Activated naive CD8-positive, alpha-beta T cell treated with anti-CD3 and anti-CD28 coated beads for 36 hours (primary cell): ENCODE data around the gene MOB2. TPM values are rescaled to one million over a fixed set of nuclear protein-coding genes. Genes with fewer than 3 reads are reported as not detected.

Experiments
- DNase-seq: peaks from one replicate; pipeline ENCODE4 v3.0.0; 2021
- H3K27ac Mint-ChIP-seq: one replicate; pipeline ENCODE4 v1.8.0; 2022; ENCODE audit warnings: mild to moderate bottlenecking, moderate library complexity, mixed read lengths
- H3K27me3 Mint-ChIP-seq: one replicate; pipeline ENCODE4 v1.8.0; 2022; ENCODE audit warnings: mild to moderate bottlenecking, mixed read lengths
- H3K36me3 Mint-ChIP-seq: one replicate; pipeline ENCODE4 v1.8.0; 2021; ENCODE audit warnings: mild to moderate bottlenecking, mixed read lengths
- H3K4me1 Mint-ChIP-seq: one replicate; pipeline ENCODE4 v1.8.0; 2021; ENCODE audit warnings: mixed read lengths
- H3K4me3 Mint-ChIP-seq: one replicate; pipeline ENCODE4 v1.8.0; 2022; ENCODE audit warnings: mild to moderate bottlenecking, moderate library complexity, mixed read lengths
- H3K9me3 Mint-ChIP-seq: one replicate; pipeline ENCODE4 v1.8.0; 2022; ENCODE audit warnings: mixed read lengths
- total RNA-seq, 2 experiments: library from RNA; stranded (reverse); gene quantifications; one replicate each; pipeline ENCODE4 v1.2.3, GENCODE V29; 2021

The MOB2 gene
- total RNA-seq, 2 experiments from 2014 or later: 15.2 to 16.3 TPM

- H3K27me3 Mint-ChIP-seq: no peaks in the 10 kb centered on the region
- H3K4me3 Mint-ChIP-seq: no peak overlapping the region
- DNase-seq: no peak
- H3K27ac Mint-ChIP-seq: no peak overlapping the region
- peaks cover 2% of the 10 kb centered on the region for H3K36me3 Mint-ChIP-seq
- peaks cover 17% of the 10 kb centered on the region for H3K4me1 Mint-ChIP-seq
- H3K9me3 Mint-ChIP-seq: no peaks in the 10 kb centered on the region
Measured at GRCh38 chr11:1487091-1487850, 692 bp upstream of the MOB2 start.

DNA sequence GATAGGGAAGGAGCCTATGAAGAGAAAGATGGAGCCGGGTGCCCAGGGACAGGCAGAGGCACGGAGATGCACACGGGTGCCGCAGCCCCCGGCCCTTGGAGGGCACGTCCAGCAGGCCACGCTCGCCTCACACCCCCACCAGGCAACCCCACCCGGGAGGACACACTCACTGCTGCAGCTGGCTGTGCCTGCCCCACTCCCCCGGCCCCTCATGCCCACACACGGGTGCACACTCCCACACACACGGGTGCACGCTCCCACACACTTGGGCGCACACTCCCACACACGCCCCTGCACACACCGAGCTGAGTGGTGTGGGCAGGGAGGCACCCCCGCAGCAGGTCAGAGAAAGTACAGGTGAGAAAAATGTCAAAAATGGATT is 1.1 kb downstream of the MOB2 start:
- DNase-seq: no peak
- H3K27ac Mint-ChIP-seq: no peak overlapping the region
- peaks cover 2% of the 10 kb centered on the region for H3K36me3 Mint-ChIP-seq
- peaks cover 17% of the 10 kb centered on the region for H3K4me1 Mint-ChIP-seq
- H3K9me3 Mint-ChIP-seq: no peaks in the 10 kb centered on the region
- no peaks in the 10 kb centered on the region for H3K27me3 Mint-ChIP-seq
- no peak overlapping the region for H3K4me3 Mint-ChIP-seq

GRCh38 chr11:1484695-1485503 is 1.7 kb downstream of the MOB2 start:
- Mint-ChIP-seq H3K27ac (no peak overlapping the region), H3K36me3 (peaks cover 2% of the 10 kb centered on the region), H3K4me1 (peaks cover 17% of the 10 kb centered on the region), H3K27me3 (no peaks in the 10 kb centered on the region), H3K4me3 (no peak overlapping the region), H3K9me3 (no peaks in the 10 kb centered on the region)
- DNase-seq: no peak

- Mint-ChIP-seq H3K27me3 (no peaks in the 10 kb centered on the region), H3K36me3 (peaks cover 2% of the 10 kb centered on the region), H3K27ac (no peak overlapping the region), H3K9me3 (no peaks in the 10 kb centered on the region), H3K4me1 (peaks cover 15% of the 10 kb centered on the region), H3K4me3 (no peak overlapping the region)
- DNase-seq: no peak
Measured at GRCh38 chr11:1484061-1484671, 2.4 kb downstream of the MOB2 start.

GRCh38 chr11:1483445-1483961 is 3.1 kb downstream of the MOB2 start:
- peaks cover 12% of the 10 kb centered on the region for H3K4me1 Mint-ChIP-seq
- H3K27me3 Mint-ChIP-seq: no peaks in the 10 kb centered on the region
- no peak overlapping the region for H3K4me3 Mint-ChIP-seq
- DNase-seq: no peak
- H3K36me3 Mint-ChIP-seq: peaks cover 2% of the 10 kb centered on the region
- H3K27ac Mint-ChIP-seq: no peak overlapping the region
- no peaks in the 10 kb centered on the region for H3K9me3 Mint-ChIP-seq

DNA sequence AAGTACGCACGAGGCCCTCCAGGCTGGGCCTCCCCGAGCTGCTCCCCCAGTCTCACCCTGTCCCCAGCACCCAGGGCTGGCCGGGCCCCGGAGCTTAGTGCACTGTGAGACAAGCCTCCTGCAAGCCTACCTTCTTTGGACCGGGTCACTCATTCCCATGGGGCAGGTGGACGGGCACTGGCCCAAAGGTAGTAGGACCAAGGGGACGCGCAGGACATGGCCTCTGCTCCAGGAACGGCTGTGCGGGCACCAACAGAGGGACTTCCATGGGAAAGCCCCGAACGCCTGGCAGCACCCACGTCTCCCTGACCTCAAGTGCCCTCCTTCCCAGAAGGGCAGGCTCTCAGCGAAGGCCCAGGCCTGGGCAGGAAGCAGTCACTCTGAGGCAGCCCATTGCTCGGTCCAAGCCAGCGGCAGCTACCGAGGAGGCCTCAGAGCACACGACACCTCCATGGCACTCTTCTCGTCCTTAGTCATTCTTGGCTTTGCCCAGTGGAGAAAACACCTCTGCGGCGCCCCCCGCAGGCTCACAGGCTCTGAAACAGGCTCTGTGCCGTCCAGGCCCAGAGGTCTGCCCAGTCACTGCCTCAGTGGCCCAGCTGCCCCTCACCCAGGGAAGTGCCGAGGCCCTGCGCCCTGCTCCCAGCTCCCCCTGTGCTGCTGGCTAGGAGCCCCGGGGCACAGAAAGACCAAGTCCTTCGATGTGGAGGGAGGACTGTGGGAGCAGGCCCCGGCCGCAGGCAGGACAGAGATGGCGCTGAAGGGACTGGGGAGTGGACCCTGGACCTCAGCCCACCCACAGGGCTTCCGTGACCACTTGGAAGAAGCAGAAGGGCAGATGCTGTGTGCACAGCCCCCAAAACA is 3.8 kb downstream of the MOB2 start:
- H3K9me3 Mint-ChIP-seq: no peaks in the 10 kb centered on the region
- peaks cover 2% of the 10 kb centered on the region for H3K36me3 Mint-ChIP-seq
- H3K4me3 Mint-ChIP-seq: no peak overlapping the region
- H3K27ac Mint-ChIP-seq: no peak overlapping the region
- peaks cover 11% of the 10 kb centered on the region for H3K4me1 Mint-ChIP-seq
- no peaks in the 10 kb centered on the region for H3K27me3 Mint-ChIP-seq
- DNase-seq: no peak

DNA sequence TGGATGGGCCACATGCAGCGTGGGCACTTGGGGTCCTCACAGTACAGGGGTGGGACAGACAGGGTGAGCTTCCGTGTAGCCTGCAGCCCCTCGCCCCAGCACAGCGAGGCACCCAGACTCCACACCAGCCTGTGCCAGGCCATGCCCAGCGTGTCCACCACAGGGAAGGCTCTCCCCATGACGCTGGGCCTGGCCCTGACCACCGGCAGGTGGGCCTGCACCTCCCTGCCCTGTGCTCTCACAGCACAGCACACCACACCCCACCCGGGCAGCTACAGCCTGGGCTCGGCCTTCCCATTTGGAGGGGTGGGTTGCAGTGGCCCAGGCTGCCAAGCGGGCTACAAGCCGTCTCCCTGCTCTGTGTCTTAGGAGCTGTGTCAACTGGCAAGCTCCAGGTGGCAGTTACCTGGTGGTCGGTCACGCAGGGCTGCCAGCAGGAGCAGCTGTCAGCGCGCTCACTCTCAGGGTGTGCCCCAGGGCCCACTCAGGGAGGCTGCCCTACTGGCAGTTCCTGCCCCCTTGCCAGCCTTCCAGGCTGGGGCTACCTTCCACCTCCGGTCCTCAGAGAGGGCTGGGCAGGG is 4.6 kb downstream of the MOB2 start:
- no peaks in the 10 kb centered on the region for H3K27me3 Mint-ChIP-seq
- H3K4me1 Mint-ChIP-seq: peaks cover 6% of the 10 kb centered on the region
- no peak overlapping the region for H3K4me3 Mint-ChIP-seq
- no peak overlapping the region for H3K27ac Mint-ChIP-seq
- H3K9me3 Mint-ChIP-seq: no peaks in the 10 kb centered on the region
- no peak for DNase-seq
- H3K36me3 Mint-ChIP-seq: peaks cover 3% of the 10 kb centered on the region

DNA sequence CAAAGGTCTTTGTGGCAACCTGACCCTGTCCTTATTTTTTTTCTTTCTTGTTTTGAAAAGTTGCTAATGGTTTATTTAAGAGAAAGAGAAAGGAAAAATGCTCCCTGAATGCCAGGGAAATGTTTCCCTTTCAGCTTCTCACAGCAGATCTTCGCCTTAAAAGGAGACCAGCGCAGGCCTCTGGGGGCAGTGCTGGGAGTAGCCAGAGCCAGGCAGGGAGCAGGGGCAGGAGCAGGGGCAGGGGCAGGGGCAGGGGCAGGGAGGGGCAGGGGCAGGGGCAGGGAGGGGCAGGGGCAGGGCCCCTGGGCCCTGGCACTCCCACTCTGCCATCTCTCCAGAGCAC is 5.1 kb downstream of the MOB2 start:
- H3K27me3 Mint-ChIP-seq: no peaks in the 10 kb centered on the region
- no peaks in the 10 kb centered on the region for H3K9me3 Mint-ChIP-seq
- peaks cover 3% of the 10 kb centered on the region for H3K36me3 Mint-ChIP-seq
- no peak for DNase-seq
- no peak overlapping the region for H3K4me3 Mint-ChIP-seq
- H3K27ac Mint-ChIP-seq: no peak overlapping the region
- peaks cover 5% of the 10 kb centered on the region for H3K4me1 Mint-ChIP-seq

GRCh38 chr11:1480555-1481482 is 5.8 kb downstream of the MOB2 start:
- Mint-ChIP-seq H3K36me3 (peaks cover 3% of the 10 kb centered on the region), H3K4me3 (no peak overlapping the region), H3K4me1 (peaks cover 5% of the 10 kb centered on the region), H3K27me3 (no peaks in the 10 kb centered on the region), H3K27ac (no peak overlapping the region), H3K9me3 (no peaks in the 10 kb centered on the region)
- no peak for DNase-seq

- Mint-ChIP-seq H3K27me3 (no peaks in the 10 kb centered on the region), H3K36me3 (peaks cover 2% of the 10 kb centered on the region), H3K27ac (no peak overlapping the region), H3K4me3 (no peak overlapping the region), H3K9me3 (no peaks in the 10 kb centered on the region), H3K4me1 (peaks cover 2% of the 10 kb centered on the region)
- no peak for DNase-seq
Measured at GRCh38 chr11:1480191-1480554, 6.4 kb downstream of the MOB2 start.

DNA sequence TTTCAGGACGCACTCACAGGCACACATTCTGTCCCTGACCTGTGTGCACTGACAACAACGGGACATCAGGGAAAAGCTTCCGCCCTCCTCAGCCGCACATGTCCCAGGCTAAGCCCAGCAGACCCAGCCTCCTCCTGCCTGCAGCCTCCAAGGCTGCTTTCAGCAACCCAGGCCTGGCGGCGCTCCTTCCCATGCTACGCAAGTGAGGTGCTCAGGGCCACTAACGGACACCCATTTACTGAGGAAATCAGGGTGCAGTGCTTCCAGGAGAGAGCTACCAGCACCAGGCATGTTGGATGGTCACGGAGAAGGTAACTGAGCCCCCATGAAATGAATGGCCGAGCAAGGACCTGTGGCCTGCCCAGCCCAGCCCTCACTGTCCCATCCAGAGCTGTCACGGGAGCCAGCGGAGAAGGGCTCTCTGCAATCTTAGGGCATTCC is 6.9 kb downstream of the MOB2 start:
- DNase-seq: no peak
- Mint-ChIP-seq H3K4me3 (no peak overlapping the region), H3K27ac (no peak overlapping the region), H3K4me1 (no peaks in the 10 kb centered on the region), H3K36me3 (peaks cover 1% of the 10 kb centered on the region), H3K9me3 (no peaks in the 10 kb centered on the region), H3K27me3 (no peaks in the 10 kb centered on the region)

GRCh38 chr11:1479006-1479677 is 7.4 kb downstream of the MOB2 start:
- Mint-ChIP-seq H3K36me3 (peaks cover 1% of the 10 kb centered on the region), H3K4me3 (no peak overlapping the region), H3K27ac (no peak overlapping the region), H3K9me3 (no peaks in the 10 kb centered on the region), H3K4me1 (no peaks in the 10 kb centered on the region), H3K27me3 (no peaks in the 10 kb centered on the region)
- DNase-seq: no peak

GRCh38 chr11:1478544-1478943 is 8.0 kb downstream of the MOB2 start:
- Mint-ChIP-seq H3K9me3 (no peaks in the 10 kb centered on the region), H3K4me3 (no peak overlapping the region), H3K36me3 (peaks cover 1% of the 10 kb centered on the region), H3K4me1 (no peaks in the 10 kb centered on the region), H3K27ac (no peak overlapping the region), H3K27me3 (no peaks in the 10 kb centered on the region)
- DNase-seq: no peak
